K562 (cell line): ENCODE measurements around the gene CLHC1. TPM values are rescaled to one million over a fixed set of nuclear protein-coding genes. Genes with fewer than 3 reads are reported as not detected.

ENCODE experiments used
- CBFA2T2 ChIP-seq: fragments of 450-650 bp; conservative IDR thresholded peaks from 2 replicates; pipeline ENCODE4 v1.6.1; 2017; ENCODE audit warnings: mild to moderate bottlenecking
- CTCFL ChIP-seq: IDR thresholded peaks from 2 replicates; pipeline ENCODE4 v1.6.1; 2011; ENCODE audit warnings: borderline replicate concordance, low read depth, mild to moderate bottlenecking, moderate library complexity, low read length; ENCODE audit not compliant: insufficient read depth, poor library complexity, severe bottlenecking
- MAX ChIP-seq: sonication (generic); formaldehyde crosslinking; IDR thresholded peaks from 2 replicates; pipeline ENCODE4 v1.9.0; 2022; ENCODE audit warnings: mild to moderate bottlenecking, missing genetic modification reagents
- RFX5 ChIP-seq: IDR thresholded peaks from 2 replicates; pipeline ENCODE4 v1.6.1; 2011; ENCODE audit warnings: low read depth, mild to moderate bottlenecking, improper control_type of control experiment, low read length
- SIN3A ChIP-seq, 2 experiments: fragments of 150-350 bp in 1 of 2; IDR thresholded peaks; 2 replicates each; pipeline ENCODE4 v1.6.1; 2011 to 2016; ENCODE audit warnings: borderline replicate concordance in 2 of 2, low read depth in 2 of 2, low read length in 2 of 2, mild to moderate bottlenecking in 2 of 2, moderate library complexity in 2 of 2; ENCODE audit not compliant: control insufficient read depth in 1 of 2
- THAP12 ChIP-seq: fragments of 250-450 bp; sonication (Bioruptor Pico); IDR thresholded peaks from 2 replicates; pipeline ENCODE4 v1.9.0; 2021; ENCODE audit warnings: mild to moderate bottlenecking, inconsistent platforms
- ZBTB34 ChIP-seq: fragments of 250-450 bp; sonication (Bioruptor Pico); IDR thresholded peaks from 2 replicates; pipeline ENCODE4 v1.8.0; 2021; ENCODE audit warnings: mild to moderate bottlenecking, moderate library complexity
- ZNF407 ChIP-seq: fragments of 450-650 bp; IDR thresholded peaks from 2 replicates; pipeline ENCODE4 v1.6.1; 2016; ENCODE audit warnings: low read depth
- ZNF75A ChIP-seq: fragments of 450-650 bp; formaldehyde crosslinking; IDR thresholded peaks from 2 replicates; pipeline ENCODE4 v1.4.0; 2020; ENCODE audit warnings: mild to moderate bottlenecking
- ZZZ3 ChIP-seq: fragments of 450-650 bp; IDR thresholded peaks from 2 replicates; pipeline ENCODE4 v1.6.1; 2016; ENCODE audit warnings: antibody characterized with exemption, mild to moderate bottlenecking, moderate library complexity
- polyA plus RNA-seq, 8 experiments: library from polyadenylated mRNA; depleted of rRNA in 4 of 8; stranded (reverse) in 5 of 8; unstranded in 3 of 8; fragments of >200 nt; fragmentation: Nextera tagmentation in 2 of 8; fragmentation: Illumina TruSeq in 1 of 8; extraction: Ambion mirVana in 2 of 8; extraction: Trizol in 1 of 8; gene quantifications; 2 replicates each; pipeline versions ENCODE4 v1.2.1 to v1.2.3, GENCODE V29; 2011 to 2014; ENCODE audit warnings: inconsistent platforms in 1 of 8, missing spikeins in 1 of 8
- total RNA-seq, 7 experiments: library from RNA; depleted of rRNA in 6 of 7; stranded (reverse); fragments of >200 nt in 6 of 7; fragmentation: Illumina TruSeq in 2 of 7; extraction: Trizol in 2 of 7; gene quantifications; 2 replicates each; pipeline versions ENCODE4 v1.2.1 to v1.2.3, GENCODE V29; 2011 to 2021; ENCODE audit warnings: low replicate concordance in 1 of 7

The CLHC1 gene
- total and polyA plus RNA-seq, 9 of the 15 experiments (the other 6 are each of a cell fraction or from before 2014, with no cell fraction given), result 3.7 to 14.3 (median 8.6) TPM

- TF ChIP-seq ZNF407, result no peak
- TF ChIP-seq MAX (CRISPR knock-in tag), result no peak
- no peak for TF ChIP-seq RFX5
- TF ChIP-seq ZNF75A, result no peak
- TF ChIP-seq ZZZ3, result 0 out of 2 replicates have a peak, but pooled peaks have one; percentile 1
- TF ChIP-seq THAP12 (CRISPR knock-in tag), result no peak
- no peak for TF ChIP-seq SIN3A (IDR thresholded peaks at IDR 0.05; ENCODE audit: borderline replicate concordance in 2 of 2, control insufficient read depth in 1 of 2, low read depth in 2 of 2, low read length in 2 of 2)
- no peak for TF ChIP-seq CBFA2T2
- TF ChIP-seq CTCFL, result no peak
- TF ChIP-seq ZBTB34 (CRISPR knock-in tag), result no peak
Observed at GRCh38 chr2:55269645-55269990, 37.5 kb upstream of the CLHC1 start (continued).
